GM12878 (cell line): ENCODE measurements around the gene LIX1. TPM values are rescaled to one million over a fixed set of nuclear protein-coding genes. Genes with fewer than 3 reads are reported as not detected.

Experiments used
- ATAC-seq: fragments of 200-7000 bp; cut with Tn5 transposase; 3 replicates; pipeline ENCODE4 v1.9.1; 2020; ENCODE audit warnings: mild to moderate bottlenecking, moderate library complexity
- BruUV-seq: library from RNA; stranded (reverse); fragments of 400-500 nt; replicated peaks from 2 replicates; lab custom pipeline; 2021; lab: Mats Ljungman, UMichigan
- CTCF ChIA-PET: fragments of 300-600 bp; sonication (Branson Sonifier 250); formaldehyde crosslinking; extraction: SDS; loops from one replicate; lab custom pipeline; 2021; ENCODE audit warnings: inconsistent platforms; lab: Yijun Ruan, JAX
- POLR2A ChIA-PET: fragments of 350-600 bp; formaldehyde crosslinking; extraction: SDS; loops from one replicate; lab custom pipeline; 2021; ENCODE audit warnings: inconsistent platforms; lab: Charles Lee
- RAD21 ChIA-PET: fragments of 300-600 bp; sonication (Branson Sonifier 250); formaldehyde crosslinking; loops from one replicate; lab custom pipeline; 2023; ENCODE audit warnings: antibody characterized with exemption; ENCODE audit not compliant: unreplicated experiment; lab: Charles Lee
- SMC1A ChIA-PET: fragments of 300-600 bp; sonication (Branson Sonifier 250); formaldehyde crosslinking; loops from one replicate; lab custom pipeline; 2023; ENCODE audit not compliant: unreplicated experiment, uncharacterized antibody; lab: Charles Lee
- DNase-seq: peaks from one replicate; pipeline ENCODE4 v3.0.0-alpha.2; 2011; ENCODE audit warnings: low read depth, low spot score
- FAIRE-seq: peaks from 3 replicates; lab custom pipeline; 2011; peaks lifted over from hg19 to GRCh38; lab: Jason Lieb, UNC
- H2AFZ ChIP-seq: 2 replicates; pipeline ENCODE4 v1.6.0; 2011; ENCODE audit warnings: low read depth, low read length, control low read depth; ENCODE audit not compliant: control insufficient read depth
- H3K27ac ChIP-seq: 2 replicates; pipeline ENCODE4 v1.5.1; 2011; ENCODE audit warnings: control low read depth; ENCODE audit not compliant: control insufficient read depth, insufficient read depth
- H3K27me3 ChIP-seq, 2 experiments: replicated peaks in 1 of 2; 2 replicates each; pipeline versions ENCODE4 v1.6.0 to v1.6.1; 2011; ENCODE audit warnings: low read length in 1 of 2; ENCODE audit not compliant: control insufficient read depth in 2 of 2, insufficient read depth in 2 of 2
- H3K36me3 ChIP-seq, 2 experiments: 2 replicates each; pipeline ENCODE4 v1.5.1; 2011; ENCODE audit warnings: low read length in 1 of 2; ENCODE audit not compliant: control insufficient read depth in 2 of 2, insufficient read depth in 2 of 2
- H3K4me1 ChIP-seq: 2 replicates; pipeline ENCODE4 v1.6.1; 2011; ENCODE audit warnings: mild to moderate bottlenecking, low read length, moderate library complexity, mixed read lengths; ENCODE audit not compliant: control insufficient read depth, insufficient read depth
- H3K4me2 ChIP-seq: 2 replicates; pipeline ENCODE4 v1.6.0; 2011; ENCODE audit warnings: control low read depth; ENCODE audit not compliant: control insufficient read depth, insufficient read depth
- H3K4me3 ChIP-seq: fragments of 200-600 bp; sonication (generic); 2 replicates; pipeline ENCODE4 v1.5.1; 2016
- H3K79me2 ChIP-seq: 2 replicates; pipeline ENCODE4 v1.6.0; 2011; ENCODE audit warnings: low read length; ENCODE audit not compliant: control insufficient read depth, insufficient read depth
- H3K9ac ChIP-seq: 2 replicates; pipeline ENCODE4 v1.8.0; 2011; ENCODE audit warnings: low read length, control low read depth, mixed read lengths; ENCODE audit not compliant: control insufficient read depth, insufficient read depth
- H3K9me3 ChIP-seq: replicated peaks from 3 replicates; pipeline ENCODE4 v1.5.1; 2011; ENCODE audit warnings: mild to moderate bottlenecking, low read length; ENCODE audit not compliant: control insufficient read depth, insufficient read depth
- H4K20me1 ChIP-seq: 2 replicates; pipeline ENCODE4 v1.6.0; 2011; ENCODE audit not compliant: control insufficient read depth, insufficient read depth
- BCL3 ChIP-seq: IDR thresholded peaks from 2 replicates; pipeline ENCODE4 v1.6.1; 2011; ENCODE audit warnings: borderline replicate concordance, low read depth, mild to moderate bottlenecking, moderate library complexity, low read length; ENCODE audit not compliant: insufficient read depth, poor library complexity, severe bottlenecking
- BCLAF1 ChIP-seq: fragments of 450-650 bp; IDR thresholded peaks from 2 replicates; pipeline ENCODE4 v1.6.1; 2017; ENCODE audit warnings: antibody characterized with exemption, mild to moderate bottlenecking, moderate library complexity
- CBX5 ChIP-seq: sonication (generic); IDR thresholded peaks from 2 replicates; pipeline ENCODE4 v1.6.1; 2016; ENCODE audit warnings: low read depth, moderate library complexity, mild to moderate bottlenecking, inconsistent platforms
- CEBPZ ChIP-seq: fragments of 150-350 bp; IDR thresholded peaks from 2 replicates; pipeline ENCODE4 v1.6.1; 2016; ENCODE audit warnings: low read depth, low read length
- FOS ChIP-seq: IDR thresholded peaks from 3 replicates; pipeline ENCODE4 v1.6.1; 2011; ENCODE audit warnings: borderline replicate concordance; ENCODE audit not compliant: insufficient read length; ENCODE audit errors: extremely low read depth
- IKZF2 ChIP-seq, 2 experiments: fragments of 450-650 bp; IDR thresholded peaks; 2 replicates each; pipeline ENCODE4 v1.6.1; 2017; ENCODE audit warnings: mild to moderate bottlenecking in 2 of 2, moderate library complexity in 2 of 2
- SIN3A ChIP-seq: IDR thresholded peaks from 2 replicates; pipeline ENCODE4 v1.6.1; 2012; ENCODE audit warnings: low read depth, low read length, improper control_type of control experiment
- SMAD1 ChIP-seq: fragments of 450-650 bp; IDR thresholded peaks from 2 replicates; pipeline ENCODE4 v1.6.1; 2018; ENCODE audit warnings: mild to moderate bottlenecking, low read depth; ENCODE audit not compliant: partially characterized antibody
- SMAD5 ChIP-seq: IDR thresholded peaks from 2 replicates; pipeline ENCODE4 v1.6.1; 2016; ENCODE audit warnings: antibody characterized with exemption, low read depth
- STAT3 ChIP-seq: IDR thresholded peaks from 2 replicates; pipeline ENCODE4 v1.6.1; 2011; ENCODE audit warnings: low read depth, low read length, improper control_type of control experiment
- ZNF217 ChIP-seq: fragments of 450-650 bp; IDR thresholded peaks from 2 replicates; pipeline ENCODE4 v1.6.1; 2017; ENCODE audit warnings: antibody characterized with exemption, mild to moderate bottlenecking
- ZNF687 ChIP-seq: fragments of 450-650 bp; IDR thresholded peaks from 2 replicates; pipeline ENCODE4 v1.6.1; 2017; ENCODE audit warnings: mild to moderate bottlenecking, moderate library complexity
- WGBS: methylation state at CpG from one replicate; pipeline ENCODE4 v1.1.6; 2016; ENCODE audit warnings: low lambda C conversion rate; ENCODE audit not compliant: insufficient replicate concordance, insufficient coverage; ENCODE audit errors: missing lambda C conversion rate; 5-methylcytosine and 5-hydroxymethylcytosine counted together
- in situ Hi-C: fragments of 300-500 bp; cut with MboI; formaldehyde crosslinking; loops from 9 replicates; pipeline ENCODE4 v1.14.3; 2018; ENCODE audit warnings: mixed read lengths
- intact Hi-C: fragments of 100-400 bp; cut with micrococcal nuclease; formaldehyde crosslinking; loops from one replicate; pipeline ENCODE4 v1.14.2; 2022; ENCODE audit not compliant: unreplicated experiment
- polyA plus RNA-seq, 11 experiments: library from polyadenylated mRNA; depleted of rRNA in 4 of 11; unstranded in 6 of 11; stranded (reverse) in 5 of 11; fragments of >200 nt; fragmentation: Nextera tagmentation in 4 of 11; fragmentation: Illumina TruSeq in 1 of 11; extraction: Ambion mirVana in 4 of 11; extraction: Trizol in 1 of 11; gene quantifications; 1 replicate in 1 of 11; 2 replicates in 10 of 11; pipeline versions ENCODE4 v1.2.1 to v1.2.3, GENCODE V29; 2011 to 2016; ENCODE audit warnings: inconsistent platforms in 2 of 11, missing spikeins in 2 of 11, low read depth in 1 of 11
- total RNA-seq, 4 experiments: library from RNA; depleted of rRNA in 3 of 4; stranded (reverse); fragments of >200 nt in 3 of 4; fragmentation: Illumina TruSeq in 1 of 4; extraction: Trizol in 1 of 4; gene quantifications; 2 replicates each; pipeline versions ENCODE4 v1.2.1 to v1.2.3, GENCODE V29; 2013 to 2021

Gene LIX1
- total and polyA plus RNA-seq, 10 of the 15 experiments (the other 5 are each of a cell fraction or from before 2014, with no cell fraction given): 0.02 to 0.07 (median 0.04) TPM; not detected in 5

- Histone ChIP-seq H3K9ac (no peak overlapping the region), H4K20me1 (no peaks in the 10 kb centered on the region), H2AFZ (no peak overlapping the region), H3K27me3 (no peaks in the 10 kb centered on the region), H3K4me3 (no peak overlapping the region), H3K4me2 (no peak overlapping the region), H3K79me2 (no peaks in the 10 kb centered on the region), H3K4me1 (no peaks in the 10 kb centered on the region), H3K9me3 (no peaks in the 10 kb centered on the region), H3K36me3 (no peaks in the 10 kb centered on the region), H3K27ac (no peak overlapping the region)
- ChIA-PET CTCF (interaction anchor here (1.0 kb wide), 2 partner anchors 17 to 32 kb away, joined by 3 read pairs; partner anchors contain the start of gene LIX1), POLR2A (no interaction called here), SMC1A (interaction anchor here (1.1 to 1.2 kb wide), 2 partner anchors 50 to 62 kb away, joined by 3 to 4 read pairs; no protein-coding TSS in a partner anchor), RAD21 (interaction anchor here (1.6 kb wide), 1 partner anchor 242 kb away, joined by 6 read pairs; no protein-coding TSS in a partner anchor)
- FAIRE-seq (no peak), DNase-seq (no peak), ATAC-seq (no peak)
- intact Hi-C loops (no loop called here), in situ Hi-C loops (no loop called here)
- 76% methylated on average over 5 of the region's 5 CpGs for WGBS
- BruUV-seq: no TSS peak
- no peak for TF ChIP-seq ZNF217
- TF ChIP-seq BCL3: no peak
- no peak for TF ChIP-seq STAT3
- TF ChIP-seq SMAD5: no peak
- TF ChIP-seq SMAD1: no peak
- no peak for TF ChIP-seq ZNF687
- no peak for TF ChIP-seq CBX5
- TF ChIP-seq CEBPZ: no peak
- no peak for TF ChIP-seq FOS
- TF ChIP-seq IKZF2 (IDR thresholded peaks at IDR 0.05): no peak
- TF ChIP-seq SIN3A: no peak
- TF ChIP-seq BCLAF1: no peak
These were observed 31.4 kb downstream of the LIX1 start for GRCh38 chr5:97111004-97111403.
